ENCODE data around the gene METTL26. TPM values are rescaled to one million over a fixed set of nuclear protein-coding genes. Genes with fewer than 3 reads are reported as not detected.

The METTL26 gene
- total RNA-seq, 3 donors from 2014 or later: 108 to 136 (median 130) TPM

- no peaks in the 10 kb centered on the region for H3K36me3 ChIP-seq
- peak; percentile 99 to 100 for DNase-seq (ENCODE audit: low spot score in 2 of 2)
- intact Hi-C loops (cut with DNase I; ENCODE audit: low total_unique reads): no loop called here
- H3K27me3 ChIP-seq: no peaks in the 10 kb centered on the region
- H3K9me3 ChIP-seq: no peaks in the 10 kb centered on the region
- peaks cover 9 to 37% of the 10 kb centered on the region in 2 donors for H3K4me1 ChIP-seq
- H3K4me3 ChIP-seq: peak within 1 kb of the TSS; percentile 69 to 83 (median 82)
- no peak for TF ChIP-seq POLR2A (IDR thresholded peaks at IDR 0.05)
- TF ChIP-seq POLR2AphosphoS5 (IDR thresholded peaks at IDR 0.05): peak; percentile 15 to 89 (median 81)
- TF ChIP-seq CTCF (IDR thresholded peaks at IDR 0.05): peak in 1 of 3 donors; percentile 21
- peak within 1 kb of the TSS; percentile 97 for H3K27ac ChIP-seq
These were observed 46.4 kb downstream of the METTL26 start, which contains the start of gene RAB40C for GRCh38 chr16:589658-590187. TSS of gene RAB40C (plus strand) at chr16:590066. CDS start at chr16:590292, 226 bp downstream.

DNA sequence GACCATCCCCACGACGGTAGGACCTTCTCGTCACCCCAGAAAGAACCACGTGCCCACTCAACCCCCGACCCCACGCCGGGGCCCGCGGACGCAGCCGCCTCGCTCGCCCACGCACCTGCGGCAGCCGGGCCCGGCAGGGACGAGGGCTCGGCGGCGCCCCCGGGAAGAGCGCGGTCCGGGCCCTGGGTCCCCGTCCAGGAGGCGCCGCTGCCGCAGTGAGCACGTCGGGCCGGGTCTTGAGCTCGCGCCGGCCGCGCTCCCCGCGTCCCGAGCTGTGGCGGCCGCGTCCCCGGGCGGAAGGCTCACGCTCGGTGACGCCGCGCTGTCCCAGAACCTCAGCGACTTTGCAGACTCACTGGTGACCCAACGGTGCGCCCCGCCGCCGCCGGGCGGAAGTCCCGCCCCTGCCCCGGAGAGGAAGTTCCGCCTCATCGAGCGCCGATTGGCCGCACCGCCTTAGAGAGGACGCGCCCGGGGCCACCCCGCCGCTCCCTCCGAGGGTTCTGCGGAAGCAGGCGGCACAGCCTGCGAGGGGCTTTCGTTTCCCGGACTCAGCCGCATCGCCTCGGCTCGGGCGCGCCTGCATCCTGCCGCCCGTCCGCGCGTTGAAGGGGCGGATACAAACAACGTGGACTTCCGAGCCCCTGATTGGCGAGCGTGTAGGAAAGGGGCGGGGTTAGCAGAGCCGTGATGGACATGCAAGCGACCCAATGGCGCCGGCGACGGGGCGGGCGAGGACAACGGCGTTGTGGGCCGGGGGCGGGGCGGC is 47.0 kb downstream of the METTL26 start:
- H3K27me3 ChIP-seq: no peaks in the 10 kb centered on the region
- H3K27ac ChIP-seq: peak overlapping the region; percentile 97
- peaks cover 9 to 34% of the 10 kb centered on the region in 2 donors for H3K4me1 ChIP-seq
- peak overlapping the region; percentile 69 to 83 (median 82) for H3K4me3 ChIP-seq
- intact Hi-C loops (cut with DNase I; ENCODE audit: low total_unique reads): no loop called here
- DNase-seq (ENCODE audit: low spot score in 2 of 2): peak; percentile 97 to 98
- no peaks in the 10 kb centered on the region for H3K36me3 ChIP-seq
- no peak for TF ChIP-seq CTCF (IDR thresholded peaks at IDR 0.05)
- peak in 2 of 3 donors; percentile 45 to 74 for TF ChIP-seq POLR2AphosphoS5 (IDR thresholded peaks at IDR 0.05)
- TF ChIP-seq POLR2A (IDR thresholded peaks at IDR 0.05): peak; percentile 44
- no peaks in the 10 kb centered on the region for H3K9me3 ChIP-seq

DNA sequence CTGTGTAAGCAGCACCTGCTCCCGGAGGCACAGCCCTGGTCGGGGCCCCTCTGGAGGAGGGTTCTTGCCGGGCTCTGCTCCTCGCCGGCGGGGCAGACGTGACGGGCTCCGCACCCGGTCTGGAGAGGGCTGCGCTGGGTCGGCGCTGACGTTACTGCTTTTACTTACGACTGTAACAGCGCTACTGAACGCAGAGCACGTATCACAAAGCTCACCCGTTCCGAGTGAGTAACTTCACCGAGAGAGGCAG is 47.5 kb downstream of the METTL26 start:
- H3K27ac ChIP-seq: peak overlapping the region; percentile 97
- no peaks in the 10 kb centered on the region for H3K27me3 ChIP-seq
- no peak for DNase-seq (ENCODE audit: low spot score in 2 of 2)
- peak overlapping the region; percentile 69 to 83 (median 82) for H3K4me3 ChIP-seq
- peaks cover 9 to 29% of the 10 kb centered on the region in 2 donors for H3K4me1 ChIP-seq
- no peak for TF ChIP-seq POLR2AphosphoS5 (IDR thresholded peaks at IDR 0.05)
- TF ChIP-seq POLR2A (IDR thresholded peaks at IDR 0.05): no peak
- no peak for TF ChIP-seq CTCF (IDR thresholded peaks at IDR 0.05)
- intact Hi-C loops (cut with DNase I; ENCODE audit: low total_unique reads): no loop called here
- H3K9me3 ChIP-seq: no peaks in the 10 kb centered on the region
- H3K36me3 ChIP-seq: no peaks in the 10 kb centered on the region

GRCh38 chr16:586645-587590 is 49.2 kb downstream of the METTL26 start:
- Histone ChIP-seq H3K36me3 (no peaks in the 10 kb centered on the region), H3K27ac (no peak overlapping the region), H3K9me3 (no peaks in the 10 kb centered on the region), H3K4me3 (no peak overlapping the region), H3K27me3 (no peaks in the 10 kb centered on the region), H3K4me1 (peaks cover 5 to 17% of the 10 kb centered on the region in 2 donors)
- intact Hi-C loops (cut with DNase I; ENCODE audit: low total_unique reads): no loop called here
- no peak for DNase-seq (ENCODE audit: low spot score in 2 of 2)
- TF ChIP-seq POLR2AphosphoS5 (IDR thresholded peaks at IDR 0.05): peak in 1 of 3 donors; percentile 16
- no peak for TF ChIP-seq POLR2A (IDR thresholded peaks at IDR 0.05)

GRCh38 chr16:586047-586644 is 50.0 kb downstream of the METTL26 start:
- intact Hi-C loops (cut with DNase I; ENCODE audit: low total_unique reads): no loop called here
- DNase-seq (ENCODE audit: low spot score in 2 of 2): no peak
- no peaks in the 10 kb centered on the region for H3K9me3 ChIP-seq
- no peak overlapping the region for H3K4me3 ChIP-seq
- no peak overlapping the region for H3K27ac ChIP-seq
- H3K36me3 ChIP-seq: no peaks in the 10 kb centered on the region
- no peak for TF ChIP-seq POLR2A (IDR thresholded peaks at IDR 0.05)
- TF ChIP-seq CTCF (IDR thresholded peaks at IDR 0.05): no peak
- no peak for TF ChIP-seq POLR2AphosphoS5 (IDR thresholded peaks at IDR 0.05)
- H3K4me1 ChIP-seq: peaks cover 2 to 13% of the 10 kb centered on the region in 2 donors
- no peaks in the 10 kb centered on the region for H3K27me3 ChIP-seq

All from breast epithelium (tissue), 4 donors.